ENCODE measurements around the gene DBP.
"Not testable (repeated sequence)": the region's sequence is repeated elsewhere in the genome, so short reads cannot be mapped to it uniquely, and the experiment has no call there.

DBP gene

DNA sequence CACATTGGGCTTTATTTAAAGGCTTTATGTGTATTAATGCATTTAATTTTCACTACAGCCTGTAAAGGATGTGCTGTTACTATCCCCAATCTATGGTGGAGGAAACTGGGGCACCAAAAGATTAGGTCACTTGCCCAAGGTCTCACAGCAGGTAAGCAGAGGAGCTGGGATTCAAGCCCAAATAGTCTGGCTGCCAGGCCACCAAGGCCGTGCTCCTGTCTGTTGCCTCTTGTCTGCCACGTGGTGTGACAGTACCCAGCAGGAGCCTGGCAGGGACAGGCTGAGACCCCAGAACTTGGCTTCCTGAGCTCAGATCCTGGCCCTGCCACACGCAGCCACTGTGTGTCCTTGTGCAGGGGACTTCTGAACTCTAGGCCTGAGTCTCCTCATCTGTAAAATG is 31.2 kb upstream of the DBP start:
- DNase-seq (ENCODE audit: low read depth, low spot score), result no peak

- DNase-seq (ENCODE audit: low read depth, low spot score), result no peak
Observed at GRCh38 chr19:48665786-48666185, 28.6 kb upstream of the DBP start.

- no peak for DNase-seq (ENCODE audit: low read depth, low spot score)
Observed at GRCh38 chr19:48664476-48664875, 27.3 kb upstream of the DBP start.

GRCh38 chr19:48663667-48664066 is 26.5 kb upstream of the DBP start:
- DNase-seq (ENCODE audit: low read depth, low spot score), result no peak

DNA sequence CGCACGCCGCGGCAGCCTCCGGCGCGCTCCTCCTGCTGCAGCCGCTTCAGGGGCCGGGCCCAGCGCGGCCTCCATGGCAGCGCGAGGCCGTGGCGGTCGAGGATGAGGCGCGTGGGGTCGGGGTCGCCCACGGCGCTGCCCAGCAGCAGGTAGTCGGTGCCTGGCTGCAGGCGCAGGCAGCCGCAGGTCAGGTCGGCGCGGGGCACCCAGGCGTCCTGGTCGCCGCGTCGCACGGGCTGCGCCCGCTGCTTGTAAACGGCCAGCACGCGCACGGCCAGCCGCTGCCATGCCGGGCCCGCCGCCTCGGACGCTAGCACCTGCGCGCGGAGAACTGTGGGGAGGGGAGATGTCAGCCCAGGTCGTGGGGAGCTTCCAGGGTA is 24.5 kb upstream of the DBP start:
- DNase-seq (ENCODE audit: low read depth, low spot score), result no peak

- peak; percentile 69 for DNase-seq (ENCODE audit: low read depth, low spot score)
Observed at GRCh38 chr19:48660852-48661710, 23.9 kb upstream of the DBP start.

- no peak for DNase-seq (ENCODE audit: low read depth, low spot score)
Observed at GRCh38 chr19:48659768-48660167, 22.6 kb upstream of the DBP start.

DNA sequence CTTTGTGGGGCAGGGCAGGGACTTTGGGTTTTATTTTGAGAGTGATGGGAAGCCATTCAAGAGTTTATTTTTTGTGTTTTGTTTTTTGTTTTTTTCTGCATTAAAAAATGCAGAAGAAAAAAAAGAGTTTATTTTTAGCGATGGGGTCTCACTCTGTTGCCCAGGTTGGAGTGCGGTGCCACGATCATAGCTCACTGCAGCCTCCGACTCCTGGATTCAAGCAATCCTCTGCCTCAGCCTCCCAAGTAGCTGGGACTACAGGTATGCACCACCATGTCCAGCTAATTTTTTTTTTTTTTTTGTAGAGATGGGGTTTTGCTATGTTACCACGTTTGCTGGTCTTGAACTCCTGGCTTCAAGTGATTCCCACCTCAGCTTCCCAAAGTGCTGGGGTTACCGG is 21.3 kb upstream of the DBP start:
- no peak for DNase-seq (ENCODE audit: low read depth, low spot score)

- not testable (repeated sequence) for DNase-seq (ENCODE audit: low read depth, low spot score)
Observed at GRCh38 chr19:48657828-48658227, 20.6 kb upstream of the DBP start.

GRCh38 chr19:48656840-48657474 is 19.8 kb upstream of the DBP start:
- peak; percentile 59 for DNase-seq (ENCODE audit: low read depth, low spot score)

DNA sequence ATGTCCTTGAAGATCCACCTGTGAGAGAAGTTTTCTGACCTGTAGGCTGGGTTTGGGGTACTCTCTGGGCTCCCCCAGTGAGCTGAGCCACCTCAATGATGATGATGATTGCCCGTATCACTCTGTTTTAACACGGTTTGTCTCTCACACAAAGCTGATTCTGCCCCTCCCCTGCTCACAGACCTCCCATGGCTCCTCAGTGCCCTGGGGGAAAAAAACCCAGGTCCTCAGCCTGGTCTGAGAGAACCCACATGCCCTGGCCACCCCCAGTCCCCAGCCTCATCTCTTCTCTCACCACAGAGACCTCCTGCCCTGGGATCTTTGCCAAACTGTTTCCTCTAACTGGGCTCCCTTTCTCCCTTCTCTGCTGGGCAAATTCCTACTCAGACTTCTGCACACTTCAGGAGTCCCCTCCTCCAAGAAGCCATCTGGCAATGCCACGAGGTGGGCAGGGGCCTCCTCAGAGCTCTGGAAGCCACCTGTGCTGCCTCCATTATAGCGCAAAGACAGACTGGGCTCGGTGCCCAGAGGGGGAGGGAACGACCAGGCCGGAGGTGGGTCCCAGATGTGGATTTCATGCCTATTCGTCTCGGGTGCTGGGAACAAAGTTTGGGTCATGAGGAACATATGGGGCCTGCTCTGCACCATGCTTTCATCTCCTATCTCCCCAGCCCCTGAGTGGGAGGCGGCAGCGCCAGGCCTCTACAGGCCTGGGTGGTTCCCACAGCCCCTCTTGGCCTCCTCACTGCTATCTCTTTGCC is 17.3 kb upstream of the DBP start:
- no peak for DNase-seq (ENCODE audit: low read depth, low spot score)

DNA sequence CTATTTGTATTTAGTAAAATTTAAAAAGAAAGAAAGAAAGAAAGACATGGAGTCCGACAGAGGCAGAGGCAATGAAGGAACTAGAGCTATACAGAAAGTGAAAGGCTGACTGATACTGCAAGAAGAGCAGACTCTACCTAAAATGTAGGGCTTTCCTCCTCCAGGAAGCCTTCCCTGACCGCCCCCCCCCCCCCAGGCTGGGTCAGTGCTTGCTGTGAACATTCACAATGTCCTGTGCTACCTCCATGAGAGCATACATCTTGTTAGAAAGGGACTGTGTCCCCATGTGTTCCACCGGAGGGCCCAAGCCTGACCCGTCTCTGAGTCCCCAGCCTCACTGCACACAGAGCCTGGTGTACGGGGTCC is 14.5 kb upstream of the DBP start:
- DNase-seq (ENCODE audit: low read depth, low spot score), result no peak

DNA sequence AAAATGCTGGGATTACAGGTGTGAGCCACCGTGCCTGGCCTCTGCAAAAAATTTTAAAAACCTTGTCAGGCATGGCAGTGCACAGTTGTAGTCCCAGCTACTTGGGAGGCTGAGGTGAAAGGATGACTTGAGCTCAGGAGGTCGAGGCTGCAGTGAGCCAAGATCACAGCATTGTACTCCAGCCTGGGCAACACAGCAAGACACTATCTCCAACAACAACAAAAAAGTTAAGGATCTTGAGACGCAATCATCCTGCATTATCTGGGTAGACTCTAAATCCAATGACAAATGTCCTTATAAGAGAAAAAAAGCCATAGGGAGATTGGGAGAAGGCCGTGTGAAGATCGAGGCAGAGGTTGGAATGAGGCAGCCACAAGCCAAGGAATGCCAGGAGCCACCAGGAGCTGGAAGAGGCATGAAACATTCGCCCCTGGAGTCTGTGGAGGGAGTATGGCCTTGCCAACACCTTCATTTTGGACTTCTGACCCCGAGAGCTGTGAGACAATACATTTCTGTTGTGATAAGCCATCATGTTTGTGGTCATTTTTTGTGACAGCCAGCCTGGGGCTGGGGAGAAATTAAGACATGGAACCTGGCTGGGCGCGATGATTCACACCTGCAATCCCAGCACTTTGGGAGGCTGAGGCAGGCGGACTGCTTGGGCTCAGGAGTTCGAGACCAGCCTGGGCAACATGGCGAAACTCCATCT is 13.9 kb upstream of the DBP start:
- no peak for DNase-seq (ENCODE audit: low read depth, low spot score)

DNA sequence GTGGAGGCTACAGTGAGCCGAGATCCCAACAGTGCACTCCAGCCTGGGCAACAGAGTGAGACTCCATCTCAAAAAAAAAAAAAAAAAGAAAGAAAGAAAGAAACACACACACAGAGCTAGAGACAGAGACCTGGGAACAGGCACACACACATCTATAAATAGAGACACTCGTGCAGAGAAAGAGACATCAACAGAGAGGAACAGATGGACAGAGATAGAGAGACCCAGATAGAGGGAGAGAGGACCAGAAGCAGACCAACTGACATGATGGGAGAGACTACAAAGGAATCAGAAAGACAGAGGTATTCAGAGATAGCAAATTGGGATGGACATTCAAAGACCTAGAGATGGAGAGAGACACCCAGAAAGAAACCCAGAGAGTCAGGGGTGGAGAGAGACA is 11.0 kb upstream of the DBP start:
- no peak for DNase-seq (ENCODE audit: low read depth, low spot score)

- peak; percentile 71 for DNase-seq (ENCODE audit: low read depth, low spot score)
Observed at GRCh38 chr19:48646722-48647216, 9.6 kb upstream of the DBP start.

DNA sequence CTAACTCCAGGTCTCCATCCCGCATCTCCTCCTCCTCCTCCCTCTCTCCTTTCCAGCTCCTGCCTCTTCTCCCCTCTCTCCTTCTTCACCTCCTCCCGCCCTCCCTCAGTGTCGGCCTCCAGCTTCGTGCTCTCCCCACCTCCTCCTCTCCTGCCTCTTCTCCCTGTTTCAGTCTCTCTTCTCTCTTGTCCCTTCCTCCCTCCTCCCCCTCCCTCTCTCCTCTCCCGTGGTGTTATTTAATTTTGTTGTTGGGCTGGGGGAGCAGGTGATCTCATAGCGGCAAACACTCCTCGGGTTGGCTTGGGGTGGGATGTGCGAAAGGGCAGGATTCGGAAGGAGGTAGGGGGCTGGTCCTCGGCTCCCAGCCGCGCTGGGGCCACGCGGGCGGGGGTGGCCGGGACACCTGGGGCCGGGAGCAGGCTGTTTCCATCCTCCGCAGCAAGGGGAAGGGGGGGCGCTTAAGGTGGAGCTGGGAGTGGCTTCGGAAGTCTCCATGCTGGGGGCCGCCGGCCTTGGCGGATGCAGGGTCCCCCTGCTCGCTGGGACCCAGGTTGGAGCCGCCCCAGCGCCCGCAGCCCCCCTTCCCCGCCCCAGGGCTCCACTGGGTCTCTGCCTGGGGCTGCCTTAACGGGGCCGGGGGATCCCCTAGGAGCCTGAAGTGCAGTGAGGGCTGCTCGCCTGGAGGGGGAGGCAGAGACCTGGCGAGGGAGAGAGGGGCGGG is 9.0 kb upstream of the DBP start, which contains the start of gene CA11:
TSS of gene CA11 (minus strand) at position 187 of the 721 bp plus-strand sequence. CDS start 555 bp downstream, outside the sequence.
- DNase-seq (ENCODE audit: low read depth, low spot score), result no peak

DNA sequence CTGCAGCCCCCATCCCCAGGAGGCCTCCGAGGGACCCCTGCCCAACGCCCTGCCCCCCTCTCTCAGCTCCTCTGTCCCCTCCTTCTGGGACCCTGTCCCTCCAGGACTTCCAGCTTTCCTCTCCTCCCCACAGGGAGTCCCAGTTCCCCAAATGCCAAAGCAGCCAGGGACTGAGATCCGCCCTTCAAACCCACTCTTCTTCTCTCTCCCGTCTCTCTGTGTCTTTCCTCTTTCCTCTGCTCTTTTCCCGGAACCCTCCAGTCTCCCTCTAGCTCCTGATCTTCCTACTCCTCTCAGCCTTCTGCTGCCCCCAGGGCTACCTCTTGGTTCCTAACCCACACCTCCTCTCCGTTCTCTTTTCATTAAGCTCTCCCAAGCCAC is 8.4 kb upstream of the DBP start:
- no peak for DNase-seq (ENCODE audit: low read depth, low spot score)

DNA sequence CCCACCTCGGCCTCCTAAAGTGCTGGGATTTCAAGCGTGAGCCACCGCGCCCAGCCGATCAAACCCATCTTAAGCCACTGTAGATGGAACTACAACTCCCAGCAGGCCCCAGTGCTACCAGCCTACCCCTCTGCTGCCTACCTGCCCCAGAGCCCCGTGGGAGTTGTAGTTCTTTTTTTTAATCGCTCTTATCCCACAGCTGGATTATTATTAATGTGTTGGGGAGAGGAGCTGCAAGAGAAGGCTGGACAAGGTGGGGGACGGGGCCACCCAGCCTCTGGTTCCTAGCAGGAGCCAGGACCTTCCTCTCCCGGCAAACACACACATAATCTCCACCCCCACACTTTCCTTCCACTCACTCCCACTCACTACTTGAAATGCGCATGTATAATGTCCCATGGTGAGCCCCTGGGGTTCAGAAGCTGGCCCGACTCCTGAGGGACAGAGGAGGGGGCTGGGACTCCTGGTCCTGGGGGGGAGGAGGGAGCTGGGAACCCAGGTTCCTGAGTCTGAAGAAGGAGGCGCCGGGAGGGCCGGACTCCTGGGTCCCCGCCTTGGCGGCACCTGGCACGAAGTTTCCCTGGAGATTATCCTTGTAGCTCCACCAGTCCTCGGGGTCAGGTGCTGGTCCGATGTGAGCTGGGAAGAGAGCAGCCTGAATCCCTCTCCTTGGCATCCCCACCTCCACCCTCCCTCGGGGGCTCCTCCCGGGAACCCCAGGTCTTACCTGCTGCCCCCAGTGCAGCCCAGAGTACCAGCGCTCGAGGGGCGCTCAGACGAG is 7.8 kb upstream of the DBP start:
- no peak for DNase-seq (ENCODE audit: low read depth, low spot score)

- no peak for DNase-seq (ENCODE audit: low read depth, low spot score)
Observed at GRCh38 chr19:48644355-48644754, 7.2 kb upstream of the DBP start.

- no peak for DNase-seq (ENCODE audit: low read depth, low spot score)
Observed at GRCh38 chr19:48642862-48643261, 5.7 kb upstream of the DBP start.
